Activated T-helper 1 cell treated with anti-CD3 and anti-CD28 coated beads, Interleukin-2, amount 50 U/mL, for 16 hours (primary cell): ENCODE results near the gene EFCAB6.

Experiments used
- DNase-seq, 2 donors: peaks; one replicate each; pipeline ENCODE4 v3.0.0-alpha.2; 2020; ENCODE audit warnings: low read depth in 1 of 2, low spot score in 1 of 2

Gene EFCAB6

GRCh38 chr22:43747877-43748276, 64.2 kb downstream of the EFCAB6 start:
- no peak for DNase-seq

GRCh38 chr22:43747058-43747457, 65.0 kb downstream of the EFCAB6 start:
- no peak for DNase-seq

- no peak for DNase-seq
Measured at GRCh38 chr22:43745783-43746356, 66.2 kb downstream of the EFCAB6 start.

- no peak for DNase-seq
Measured at GRCh38 chr22:43745411-43745770, 66.7 kb downstream of the EFCAB6 start.

GRCh38 chr22:43744700-43745410, 67.2 kb downstream of the EFCAB6 start:
- DNase-seq, result no peak

GRCh38 chr22:43743929-43744643, 68.0 kb downstream of the EFCAB6 start:
- DNase-seq, result no peak

GRCh38 chr22:43743131-43743530, 69.0 kb downstream of the EFCAB6 start:
- DNase-seq, result no peak

- no peak for DNase-seq
Measured at GRCh38 chr22:43742154-43742950, 69.8 kb downstream of the EFCAB6 start.

- no peak for DNase-seq
Measured at GRCh38 chr22:43740587-43741270, 71.4 kb downstream of the EFCAB6 start.

GRCh38 chr22:43739851-43740379, 72.2 kb downstream of the EFCAB6 start:
- no peak for DNase-seq

- DNase-seq, result no peak
Measured at GRCh38 chr22:43737150-43737828, 74.8 kb downstream of the EFCAB6 start.

- DNase-seq, result no peak
Measured at GRCh38 chr22:43736651-43737050, 75.5 kb downstream of the EFCAB6 start.

GRCh38 chr22:43734370-43735150, 77.5 kb downstream of the EFCAB6 start:
- no peak for DNase-seq

- DNase-seq, result no peak
Measured at GRCh38 chr22:43733138-43733537, 79.0 kb downstream of the EFCAB6 start.

- DNase-seq, result no peak
Measured at GRCh38 chr22:43731988-43732387, 80.1 kb downstream of the EFCAB6 start.

- DNase-seq, result no peak
Measured at GRCh38 chr22:43726964-43727543, 85.1 kb downstream of the EFCAB6 start.

- DNase-seq, result no peak
Measured at GRCh38 chr22:43726322-43726721, 85.8 kb downstream of the EFCAB6 start.

GRCh38 chr22:43723816-43724215, 88.3 kb downstream of the EFCAB6 start:
- DNase-seq, result no peak

- no peak for DNase-seq
Measured at GRCh38 chr22:43722444-43722843, 89.7 kb downstream of the EFCAB6 start.
